ENCODE data around the gene ASB18.

ASB18 gene

GRCh38 chr2:236163471-236164200 is 100.6 kb downstream of the ASB18 start:
- DNase-seq (ENCODE audit: low read depth) = no peak

- DNase-seq (ENCODE audit: low read depth) = no peak
Measured at GRCh38 chr2:236162882-236163470, 101.2 kb downstream of the ASB18 start.

GRCh38 chr2:236162031-236162845 is 102.0 kb downstream of the ASB18 start:
- no peak for DNase-seq (ENCODE audit: low read depth)

- no peak for DNase-seq (ENCODE audit: low read depth)
Measured at GRCh38 chr2:236161531-236161930, 102.7 kb downstream of the ASB18 start.

GRCh38 chr2:236161082-236161462 is 103.1 kb downstream of the ASB18 start:
- DNase-seq (ENCODE audit: low read depth) = no peak

GRCh38 chr2:236160366-236161081 is 103.7 kb downstream of the ASB18 start:
- no peak for DNase-seq (ENCODE audit: low read depth)

GRCh38 chr2:236159778-236160170 is 104.4 kb downstream of the ASB18 start:
- no peak for DNase-seq (ENCODE audit: low read depth)

GRCh38 chr2:236158969-236159777 is 105.0 kb downstream of the ASB18 start:
- no peak for DNase-seq (ENCODE audit: low read depth)

- DNase-seq (ENCODE audit: low read depth) = no peak
Measured at GRCh38 chr2:236157815-236158498, 106.2 kb downstream of the ASB18 start.

- DNase-seq (ENCODE audit: low read depth) = no peak
Measured at GRCh38 chr2:236157366-236157765, 106.8 kb downstream of the ASB18 start.

- DNase-seq (ENCODE audit: low read depth) = no peak
Measured at GRCh38 chr2:236156860-236157194, 107.4 kb downstream of the ASB18 start.

- DNase-seq (ENCODE audit: low read depth) = no peak
Measured at GRCh38 chr2:236156095-236156859, 107.9 kb downstream of the ASB18 start.

- DNase-seq (ENCODE audit: low read depth) = no peak
Measured at GRCh38 chr2:236155406-236155805, 108.8 kb downstream of the ASB18 start.

GRCh38 chr2:236146436-236146835 is 117.8 kb downstream of the ASB18 start:
- no peak for DNase-seq (ENCODE audit: low read depth)

GRCh38 chr2:236143811-236144210 is 120.4 kb downstream of the ASB18 start:
- DNase-seq (ENCODE audit: low read depth) = no peak

All from GM04503 (cell line).